Suprapubic skin (tissue), 4 donors: ENCODE measurements around the gene GSG1L.

ENCODE experiments used
- CTCF ChIP-seq, 2 donors: fragments of 200-600 bp in 1 of 2; fragments of 450-650 bp in 1 of 2; sonication (generic) in 1 of 2; IDR thresholded peaks; one replicate each; pipeline ENCODE4 v1.5.1; 2016 to 2019; ENCODE audit warnings: antibody characterized with exemption in 2 of 2, mild to moderate bottlenecking in 1 of 2, moderate library complexity in 1 of 2
- EP300 ChIP-seq: sonication (generic); formaldehyde crosslinking; IDR thresholded peaks from one replicate; pipeline ENCODE4 v1.6.1; 2017; ENCODE audit warnings: antibody characterized with exemption
- POLR2A ChIP-seq, 2 donors: fragments of 450-650 bp; IDR thresholded peaks; one replicate each; pipeline ENCODE4 v1.6.1; 2017; ENCODE audit warnings: antibody characterized with exemption in 2 of 2, mild to moderate bottlenecking in 2 of 2, moderate library complexity in 2 of 2
- POLR2AphosphoS5 ChIP-seq, 3 donors: sonication (generic); formaldehyde crosslinking; IDR thresholded peaks; one replicate each; pipeline ENCODE4 v1.6.1; 2017; ENCODE audit warnings: antibody characterized with exemption in 3 of 3

- no peak for TF ChIP-seq POLR2A (IDR thresholded peaks at IDR 0.05)
- TF ChIP-seq POLR2AphosphoS5 (IDR thresholded peaks at IDR 0.05) = no peak
- no peak for TF ChIP-seq EP300
- no peak for TF ChIP-seq CTCF (IDR thresholded peaks at IDR 0.05)
These were observed 118.1 kb downstream of the GSG1L start for GRCh38 chr16:27945233-27945973.
